Ovary (tissue), 3 donors: ENCODE measurements around the gene COG2.

Experiments
- CTCF ChIP-seq, 3 donors: fragments of 450-650 bp in 2 of 3; fragments of 200-600 bp in 1 of 3; IDR thresholded peaks; one replicate each; pipeline versions ENCODE4 v1.5.1 to v1.8.0; 2016 to 2022; ENCODE audit warnings: antibody characterized with exemption in 3 of 3, mild to moderate bottlenecking in 1 of 3
- POLR2A ChIP-seq: fragments of 450-650 bp; IDR thresholded peaks from one replicate; pipeline ENCODE4 v1.6.1; 2017; ENCODE audit warnings: antibody characterized with exemption, mild to moderate bottlenecking, moderate library complexity
- donor health status: DM: no; HTN: no; CAD: no.

- TF ChIP-seq CTCF (IDR thresholded peaks at IDR 0.05), result no peak
- no peak for TF ChIP-seq POLR2A
Measured at GRCh38 chr1:230609208-230609607, 33.1 kb upstream of the COG2 start.
